PC-9 (cell line): ENCODE data around the gene SEC16A.

Source experiments
- EZH2 ChIP-seq: fragments of 200-600 bp; sonication (generic); IDR thresholded peaks from 2 replicates; pipeline ENCODE4 v1.8.0; 2017; ENCODE audit warnings: antibody characterized with exemption, low read depth
- TF ChIP-seq, protein P1 (sequence below): fragments of 200-600 bp; sonication (generic); conservative IDR thresholded peaks from 2 replicates; pipeline ENCODE4 v1.6.1; 2017; ENCODE audit warnings: mixed run types, antibody characterized with exemption, mild to moderate bottlenecking, moderate library complexity

DNA sequence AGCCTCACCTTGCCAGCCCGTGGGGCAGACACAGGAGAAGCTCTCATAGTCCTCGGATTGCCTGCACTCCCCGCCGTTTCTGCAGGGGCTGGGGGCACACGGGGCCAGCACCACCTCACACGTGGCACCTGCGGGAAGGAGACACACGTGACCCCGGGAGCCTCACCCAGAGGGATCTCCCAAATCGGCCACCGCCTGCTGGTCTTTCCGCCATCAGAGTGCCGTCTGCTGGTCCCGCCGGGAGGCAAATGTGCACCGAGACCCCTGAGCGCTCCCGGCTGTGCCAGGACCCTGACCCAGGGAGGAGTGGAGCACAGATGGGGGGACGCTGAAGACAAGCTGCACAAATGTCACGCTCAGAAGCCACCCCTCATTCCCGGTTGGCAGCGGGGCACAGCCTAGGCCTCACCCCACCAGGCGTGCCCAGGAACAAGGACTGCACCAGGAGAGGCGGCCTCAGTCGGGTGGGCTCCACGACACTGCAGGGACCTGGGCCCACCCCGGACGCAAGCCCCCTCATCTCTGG lies 28.4 kb upstream of the SEC16A start:
- TF ChIP-seq EZH2, result no peak
- TF ChIP-seq, protein P1, sequence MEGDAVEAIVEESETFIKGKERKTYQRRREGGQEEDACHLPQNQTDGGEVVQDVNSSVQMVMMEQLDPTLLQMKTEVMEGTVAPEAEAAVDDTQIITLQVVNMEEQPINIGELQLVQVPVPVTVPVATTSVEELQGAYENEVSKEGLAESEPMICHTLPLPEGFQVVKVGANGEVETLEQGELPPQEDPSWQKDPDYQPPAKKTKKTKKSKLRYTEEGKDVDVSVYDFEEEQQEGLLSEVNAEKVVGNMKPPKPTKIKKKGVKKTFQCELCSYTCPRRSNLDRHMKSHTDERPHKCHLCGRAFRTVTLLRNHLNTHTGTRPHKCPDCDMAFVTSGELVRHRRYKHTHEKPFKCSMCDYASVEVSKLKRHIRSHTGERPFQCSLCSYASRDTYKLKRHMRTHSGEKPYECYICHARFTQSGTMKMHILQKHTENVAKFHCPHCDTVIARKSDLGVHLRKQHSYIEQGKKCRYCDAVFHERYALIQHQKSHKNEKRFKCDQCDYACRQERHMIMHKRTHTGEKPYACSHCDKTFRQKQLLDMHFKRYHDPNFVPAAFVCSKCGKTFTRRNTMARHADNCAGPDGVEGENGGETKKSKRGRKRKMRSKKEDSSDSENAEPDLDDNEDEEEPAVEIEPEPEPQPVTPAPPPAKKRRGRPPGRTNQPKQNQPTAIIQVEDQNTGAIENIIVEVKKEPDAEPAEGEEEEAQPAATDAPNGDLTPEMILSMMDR, result no peak
